Measurements from ENCODE around the gene DLGAP1. TPM values are rescaled to one million over a fixed set of nuclear protein-coding genes. Genes with fewer than 3 reads are reported as not detected.
"Not testable (repeated sequence)": the region's sequence is repeated elsewhere in the genome, so short reads cannot be mapped to it uniquely, and the experiment has no call there.

Gene DLGAP1
- total RNA-seq, 1 donor from 2014 or later = 0.28 TPM

DNA sequence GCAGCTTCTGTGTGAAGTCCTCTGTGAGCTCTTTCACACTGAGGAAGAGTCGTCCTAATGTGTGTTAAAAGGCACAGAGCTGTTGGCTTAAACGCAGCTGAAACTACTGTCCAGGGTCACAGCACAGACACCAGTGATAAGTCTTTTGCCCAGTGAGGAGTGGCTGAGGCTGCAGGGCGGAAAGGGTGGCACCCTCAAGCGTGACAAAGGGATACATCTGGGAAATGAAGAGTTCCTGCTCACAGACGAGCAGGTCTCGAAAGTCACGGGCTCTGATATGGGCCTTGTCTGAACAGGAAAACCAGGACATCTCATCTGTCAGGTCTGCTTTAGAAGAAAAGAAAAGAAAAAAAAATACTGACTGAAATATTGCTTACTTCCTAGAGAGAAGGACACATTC is 968.6 kb downstream of the DLGAP1 start:
- no peak for ATAC-seq

DNA sequence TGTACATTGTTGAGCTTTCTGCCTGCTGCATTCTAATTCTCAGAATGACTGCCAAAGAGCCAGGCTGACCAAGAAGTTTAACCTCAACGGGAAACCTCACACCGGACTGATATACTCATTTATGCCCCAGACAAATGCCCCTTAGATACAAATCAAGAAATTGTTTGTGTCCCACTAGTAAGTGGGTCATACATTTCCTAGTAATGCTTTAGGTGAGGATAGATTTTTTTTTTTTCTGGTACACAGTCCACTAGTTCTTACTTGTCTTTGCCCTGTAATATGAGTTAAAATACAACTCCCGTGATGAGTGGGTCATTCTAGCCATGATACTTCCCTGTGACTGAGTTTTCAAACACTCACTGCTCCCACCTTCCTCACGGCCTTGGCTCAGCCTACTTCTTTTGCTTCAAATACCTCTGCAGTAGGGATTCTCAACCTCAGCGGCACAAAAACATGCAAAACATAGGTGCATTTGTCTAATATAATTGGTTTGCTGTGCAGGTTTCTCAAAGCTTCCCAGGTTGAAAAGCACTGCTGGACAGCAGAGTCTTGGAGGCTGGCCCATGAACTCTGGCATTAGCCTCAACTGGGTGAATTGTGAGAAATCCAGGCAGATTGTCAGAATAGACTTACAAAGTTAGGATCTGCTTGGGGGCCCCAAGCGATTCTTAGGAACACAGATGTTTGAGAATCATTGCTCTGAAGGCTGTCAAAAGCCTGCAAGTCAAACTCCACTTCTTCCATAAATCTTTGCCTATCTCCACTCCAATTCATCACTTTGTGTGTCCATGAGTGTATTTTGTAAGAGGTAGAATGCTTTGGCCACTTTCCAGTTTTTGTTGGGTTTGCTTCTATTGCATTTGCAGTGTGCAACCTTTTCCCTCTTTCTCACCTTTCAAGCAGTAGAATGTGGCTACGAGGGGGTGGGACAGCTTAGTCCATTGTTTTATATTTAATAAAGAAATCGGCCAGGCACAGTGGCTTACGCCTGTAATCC is 969.7 kb downstream of the DLGAP1 start:
- ATAC-seq = no peak

DNA sequence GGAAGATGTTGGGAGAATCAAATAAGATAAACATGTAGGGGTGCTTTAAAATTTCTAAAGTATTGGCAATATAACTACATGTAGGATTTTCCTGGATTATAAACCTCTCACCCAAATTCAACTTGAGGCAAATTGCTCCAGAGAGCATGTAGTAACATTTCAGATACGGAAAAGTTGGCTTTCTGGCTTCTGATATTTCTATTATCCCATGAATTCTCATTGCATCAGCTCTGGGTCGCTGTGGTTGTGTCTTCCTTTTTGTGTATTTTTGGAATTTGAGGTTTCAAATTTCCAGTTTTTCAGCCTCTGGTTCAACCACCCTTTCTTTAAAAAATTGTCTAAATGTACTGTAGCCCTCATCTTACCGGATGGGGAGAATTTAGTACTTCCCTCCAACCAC is 972.8 kb downstream of the DLGAP1 start:
- ATAC-seq = no peak

DNA sequence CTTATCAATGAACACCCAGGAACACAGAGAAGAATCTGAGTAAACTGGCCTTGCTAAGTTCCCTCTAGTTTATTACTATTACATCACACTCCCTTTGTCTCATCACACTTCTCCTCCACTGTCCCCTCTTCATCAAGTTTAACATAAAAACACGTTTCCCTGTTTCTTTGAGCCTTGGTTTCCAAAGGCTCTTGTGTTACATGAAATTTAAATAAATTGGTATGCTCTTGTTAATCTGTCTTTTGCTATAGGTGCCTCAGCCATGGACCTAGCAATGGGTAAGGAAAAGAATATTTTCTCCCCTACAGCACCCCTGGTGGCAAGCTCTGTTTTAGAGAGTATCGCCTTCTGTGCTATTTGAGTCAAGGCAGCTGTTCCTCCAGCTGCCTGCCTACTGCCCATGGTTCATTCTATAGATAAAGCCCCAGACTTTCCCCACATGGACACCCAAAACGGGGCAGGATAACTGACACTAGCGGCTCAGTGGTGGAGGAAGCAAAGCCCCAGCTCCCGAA is 973.4 kb downstream of the DLGAP1 start:
- ATAC-seq = peak; percentile 54

DNA sequence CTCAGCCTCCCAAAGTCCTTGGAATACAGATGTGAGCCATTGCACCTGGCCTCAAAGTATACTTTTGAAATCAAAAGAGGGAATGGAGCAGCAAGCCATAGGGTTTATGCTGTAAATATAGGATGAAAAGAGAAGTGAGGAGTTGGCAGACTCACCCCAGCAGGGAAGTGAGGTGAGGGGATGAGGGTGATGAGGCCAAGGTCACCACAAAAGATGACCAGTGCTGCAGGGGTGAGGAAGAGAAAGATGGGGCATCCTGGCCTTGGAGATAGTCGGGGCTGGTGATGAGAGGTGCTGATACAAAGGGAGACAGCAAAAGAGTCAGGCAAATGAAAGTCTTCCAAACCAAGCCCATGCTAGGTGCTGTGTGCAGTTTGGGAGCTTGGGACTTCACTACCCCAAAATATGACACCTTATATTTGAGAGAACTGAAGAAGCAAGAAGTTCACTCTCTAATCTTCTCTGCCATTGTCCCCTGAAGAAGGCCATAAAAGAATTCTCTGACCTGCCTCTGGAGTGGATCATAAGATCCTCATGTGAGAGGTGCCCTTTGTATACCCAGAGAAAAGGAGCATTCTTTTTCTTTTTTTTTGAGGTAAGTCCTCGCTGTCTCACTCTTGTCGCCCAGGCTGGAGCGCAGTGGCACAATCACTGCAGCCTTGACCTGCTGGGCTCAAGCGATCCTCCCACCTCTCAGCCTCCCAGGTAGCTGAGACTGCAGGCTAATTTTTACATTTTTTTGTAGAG is 974.1 kb downstream of the DLGAP1 start:
- no peak for ATAC-seq

DNA sequence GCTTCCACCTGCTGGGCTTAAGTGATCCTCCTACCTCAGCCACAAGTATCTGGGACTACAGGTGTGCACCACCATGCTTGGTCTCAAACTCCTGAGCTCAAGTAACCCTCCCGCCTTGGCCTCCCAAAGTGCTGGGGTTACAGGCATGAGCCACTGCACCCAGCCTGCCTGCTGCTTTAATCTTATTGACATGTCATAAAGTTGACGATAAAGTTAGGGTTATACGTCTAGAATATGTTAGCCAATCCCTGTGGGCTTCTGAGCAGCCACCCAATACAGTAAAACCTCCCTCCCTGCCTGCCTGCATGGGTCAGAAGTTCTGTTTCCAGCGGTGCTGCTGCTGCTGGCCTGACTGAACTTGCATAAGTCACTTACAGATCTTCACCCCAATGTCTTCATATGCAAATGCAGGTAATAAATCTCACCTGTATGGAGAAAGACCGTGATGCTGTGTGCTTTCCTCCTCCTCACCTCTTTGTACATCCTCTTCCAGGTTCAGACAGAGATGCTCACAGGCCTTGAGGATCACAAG is 975.1 kb downstream of the DLGAP1 start:
- no peak for ATAC-seq

DNA sequence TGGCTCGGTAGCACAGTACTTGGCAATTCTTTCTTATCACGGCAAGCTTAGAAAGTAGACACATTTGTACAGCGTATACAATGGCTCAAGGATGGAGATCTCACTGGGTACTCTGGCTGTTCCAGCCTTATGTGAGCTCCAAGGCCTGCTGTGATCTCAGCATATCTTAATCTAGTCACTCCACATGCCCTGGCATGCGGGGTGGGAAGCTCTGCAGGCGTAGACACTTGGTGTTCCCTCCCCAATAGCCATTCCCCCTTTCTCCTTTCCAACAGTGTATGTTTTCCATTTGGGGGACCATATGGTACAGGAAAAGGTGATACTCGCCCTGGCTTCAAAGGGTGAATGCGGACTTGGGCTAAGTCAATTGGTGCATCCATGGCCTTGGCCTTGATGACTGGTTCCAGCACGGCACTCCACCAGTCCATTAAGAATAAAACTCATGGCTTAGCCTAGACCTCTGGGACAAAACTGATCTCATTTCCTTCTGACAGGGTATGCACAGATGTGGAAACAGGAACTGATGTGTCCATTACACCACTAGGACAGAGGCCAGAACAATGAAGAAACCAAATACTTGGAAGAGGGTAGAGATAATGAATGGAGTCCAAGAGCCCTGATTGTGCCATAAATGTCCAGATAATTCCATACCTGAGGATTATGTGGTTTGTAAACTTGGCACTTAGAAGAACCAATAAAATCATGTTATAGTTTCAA is 976.7 kb downstream of the DLGAP1 start:
- ATAC-seq = peak; percentile 33

DNA sequence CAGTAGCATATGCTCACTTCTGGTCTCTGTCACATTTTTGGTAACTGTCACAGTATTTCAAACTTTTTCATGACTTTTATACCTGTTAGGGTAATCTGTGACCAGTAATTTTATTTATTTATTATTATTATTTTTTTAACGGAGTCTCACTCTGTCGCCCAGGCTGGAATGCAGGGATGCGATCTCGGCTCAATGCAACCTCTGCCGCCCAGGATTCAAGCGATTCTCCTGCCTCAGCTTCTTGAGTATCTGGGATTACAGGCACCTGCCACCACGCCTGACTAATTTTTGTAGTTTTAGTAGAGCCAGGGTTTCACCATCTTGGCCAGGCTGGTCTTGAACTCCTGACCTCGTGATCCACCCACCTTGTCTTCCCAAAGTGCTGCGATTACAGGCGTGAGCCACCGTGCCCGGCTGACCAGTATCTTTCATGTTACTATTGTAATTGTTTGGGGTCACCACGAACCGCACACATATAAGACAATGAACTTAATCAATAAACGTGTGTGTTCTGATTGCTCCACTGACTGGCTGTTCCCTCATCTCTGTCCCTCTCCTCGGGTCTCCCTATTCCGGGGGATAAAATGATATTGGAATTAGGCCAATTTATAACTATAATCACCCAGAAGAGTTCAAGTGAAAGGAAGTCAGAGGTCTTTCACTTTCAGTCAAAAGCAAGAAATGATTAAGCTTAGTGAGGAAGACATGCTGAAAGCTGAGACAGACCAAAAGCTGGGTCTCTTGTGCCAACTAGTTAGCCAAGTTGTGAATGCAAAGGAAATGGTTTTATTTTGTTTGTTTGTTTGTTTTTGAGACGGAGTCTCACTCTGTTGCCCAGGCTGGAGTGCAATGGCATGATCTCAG is 982.2 kb downstream of the DLGAP1 start:
- no peak for ATAC-seq

DNA sequence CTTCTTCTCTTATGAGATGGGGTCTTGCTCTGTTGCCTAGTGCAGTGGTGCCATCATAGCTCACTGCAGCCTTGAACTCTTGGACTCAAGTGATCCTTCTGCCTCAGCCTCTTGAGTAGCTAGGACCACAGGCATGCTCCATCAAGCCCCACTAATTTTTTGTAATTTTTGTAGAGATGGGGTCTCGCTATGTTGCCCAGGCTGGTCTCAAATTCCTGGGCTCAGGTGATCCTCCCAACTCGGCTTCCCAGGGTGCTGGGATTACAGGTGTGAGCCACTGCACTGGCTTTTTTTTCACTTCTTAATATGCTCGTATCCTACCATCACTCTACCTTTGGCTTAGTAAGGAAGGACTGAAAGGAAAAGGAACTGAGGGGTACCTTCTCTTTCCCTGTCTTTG is 983.0 kb downstream of the DLGAP1 start:
- not testable (repeated sequence) for ATAC-seq

DNA sequence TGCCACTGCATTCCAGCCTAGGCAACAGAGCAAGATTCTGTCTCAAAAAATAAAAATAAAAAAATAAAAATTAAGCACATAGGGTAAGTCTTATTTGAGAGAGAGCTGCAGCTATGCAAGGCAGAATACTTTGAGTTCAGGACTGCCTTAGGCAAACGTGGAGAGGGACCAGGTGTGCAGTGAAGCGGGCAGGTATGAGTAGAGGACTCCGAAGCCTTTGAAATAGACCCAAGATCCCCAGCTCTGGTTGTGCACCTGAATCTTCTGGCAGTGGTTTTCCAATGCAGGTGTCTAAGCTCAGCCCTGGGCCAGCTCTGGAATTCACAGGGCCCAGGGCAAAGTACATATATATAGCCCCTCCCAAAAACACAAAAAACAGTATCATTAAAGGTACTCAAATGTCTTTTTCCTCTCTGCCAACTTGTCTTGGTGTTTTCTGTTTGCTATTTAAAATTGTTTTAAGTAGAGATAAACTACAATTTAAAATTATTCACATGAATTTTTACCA is 983.9 kb downstream of the DLGAP1 start:
- ATAC-seq = no peak

DNA sequence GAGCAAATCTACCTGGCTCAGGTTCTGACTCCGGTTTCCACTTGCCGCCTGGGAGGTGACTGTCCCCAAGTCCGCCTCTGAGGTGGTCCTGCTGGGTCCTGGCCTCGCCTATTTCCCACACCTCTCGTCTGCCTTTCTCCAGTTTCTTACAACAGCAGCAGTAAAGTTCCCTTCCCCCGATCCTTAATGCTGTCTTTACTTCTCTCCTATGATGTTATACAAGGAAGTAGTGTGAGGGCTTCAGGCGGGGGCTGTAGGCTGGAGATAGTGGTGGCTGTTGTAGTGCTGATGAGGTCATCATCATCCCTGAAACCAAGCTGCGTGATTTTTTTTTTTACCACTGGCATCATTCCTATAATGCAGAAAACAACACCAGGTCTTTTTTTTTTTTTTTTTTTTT is 986.3 kb downstream of the DLGAP1 start:
- ATAC-seq = no peak

DNA sequence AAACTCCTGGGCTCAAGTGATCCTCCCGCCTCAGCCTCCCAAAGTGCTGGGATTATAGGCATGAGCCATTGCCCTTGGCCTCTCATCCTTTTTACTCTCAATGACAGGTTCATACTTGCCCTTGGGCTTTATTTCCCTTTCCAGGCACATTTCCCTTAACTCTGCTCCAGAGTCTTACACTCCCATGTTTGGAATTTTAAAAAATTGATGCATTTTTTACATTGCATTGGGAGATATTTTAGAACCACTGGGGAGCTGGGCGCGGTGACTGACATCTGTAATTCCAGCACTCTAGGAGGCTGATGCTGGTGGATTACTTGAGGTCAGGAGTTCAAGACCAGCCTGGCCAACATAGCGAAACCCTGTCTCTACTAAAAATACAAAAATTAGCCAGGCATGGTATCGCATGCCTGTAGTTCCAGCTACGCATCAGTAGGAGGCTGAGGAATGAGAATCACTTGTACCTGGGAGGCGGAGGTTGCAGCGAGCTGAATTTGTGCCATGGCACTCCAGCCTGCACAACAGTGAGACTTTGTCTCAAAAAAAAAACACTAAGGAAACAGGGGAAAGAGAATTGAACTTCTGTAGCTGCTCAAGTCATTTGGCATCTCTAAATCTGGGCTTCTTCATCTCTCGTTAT is 986.9 kb downstream of the DLGAP1 start:
- no peak for ATAC-seq

DNA sequence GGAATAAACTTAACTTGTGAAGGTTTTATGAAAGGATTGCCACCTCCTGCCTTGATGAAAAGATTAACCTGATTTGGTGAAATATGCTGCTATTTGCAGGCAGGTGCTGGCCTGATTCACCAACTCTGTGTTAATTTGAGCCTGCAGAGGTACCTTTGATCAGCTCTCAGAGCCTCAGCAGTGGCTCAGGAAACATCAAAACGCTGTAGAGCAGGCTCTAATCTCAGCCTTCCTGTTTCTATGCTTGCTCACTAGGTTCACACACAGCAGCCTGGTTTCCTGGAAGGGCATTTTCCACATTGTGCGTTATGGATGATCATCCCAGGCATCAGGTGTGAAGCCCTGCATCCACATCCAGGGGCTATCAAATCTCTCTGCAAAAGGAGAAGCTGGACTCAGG is 988.2 kb downstream of the DLGAP1 start:
- peak; percentile 63 for ATAC-seq

DNA sequence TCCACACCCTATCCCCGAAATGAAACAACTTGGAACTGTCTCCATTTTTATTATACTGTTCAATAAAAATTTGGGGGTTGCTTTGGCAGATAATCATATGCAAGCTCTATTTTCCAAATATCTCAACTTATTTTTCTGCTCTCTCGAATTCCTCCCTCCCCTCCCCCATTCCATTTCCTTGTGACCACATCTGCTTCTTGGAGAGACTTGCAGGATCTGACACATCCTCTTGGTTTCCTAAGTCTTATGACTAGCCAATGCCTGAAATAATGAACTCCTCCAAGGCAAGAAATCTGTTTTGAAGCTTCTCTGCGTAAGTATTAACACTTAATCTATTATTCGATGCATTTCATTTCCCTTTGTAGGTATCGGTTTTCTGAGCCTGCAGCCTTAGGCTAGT is 989.1 kb downstream of the DLGAP1 start:
- peak; percentile 50 for ATAC-seq

DNA sequence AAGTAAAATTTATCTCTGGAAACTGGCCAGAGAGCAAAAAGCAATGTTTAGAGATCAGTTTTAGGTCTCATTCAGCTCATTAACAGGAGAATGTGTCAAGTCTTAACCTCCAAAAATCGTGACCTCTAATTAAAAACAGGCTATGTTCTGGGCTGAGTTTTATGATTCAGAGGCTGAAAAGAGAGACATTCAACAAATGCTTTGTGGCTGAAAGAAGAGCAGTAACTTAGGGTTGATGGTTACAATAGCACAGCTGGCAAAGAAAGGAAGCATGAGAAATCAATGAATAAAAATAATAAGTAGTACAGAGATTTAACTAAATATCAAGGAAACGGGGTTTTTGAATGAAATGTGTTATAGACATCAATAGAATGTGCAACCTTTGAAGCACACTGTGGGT is 992.1 kb downstream of the DLGAP1 start:
- no peak for ATAC-seq

DNA sequence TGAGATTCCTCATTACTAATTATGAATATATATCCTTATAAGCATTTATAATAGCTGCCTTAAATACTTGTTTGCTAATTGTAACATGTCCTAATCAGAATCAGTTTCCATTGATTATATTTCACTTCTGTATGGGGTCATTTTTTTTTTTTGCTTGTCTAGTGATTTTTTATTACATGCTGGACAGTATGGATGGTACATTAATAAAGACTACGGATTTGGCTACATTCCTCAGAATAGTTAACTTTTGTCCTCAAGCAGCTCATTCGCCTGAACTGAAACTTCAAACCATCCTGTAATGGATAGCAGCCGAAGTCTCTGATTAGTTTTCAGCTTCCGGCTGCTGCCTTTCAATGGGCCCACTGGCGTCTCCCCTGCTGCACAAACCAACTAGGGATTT is 993.4 kb downstream of the DLGAP1 start:
- no peak for ATAC-seq

DNA sequence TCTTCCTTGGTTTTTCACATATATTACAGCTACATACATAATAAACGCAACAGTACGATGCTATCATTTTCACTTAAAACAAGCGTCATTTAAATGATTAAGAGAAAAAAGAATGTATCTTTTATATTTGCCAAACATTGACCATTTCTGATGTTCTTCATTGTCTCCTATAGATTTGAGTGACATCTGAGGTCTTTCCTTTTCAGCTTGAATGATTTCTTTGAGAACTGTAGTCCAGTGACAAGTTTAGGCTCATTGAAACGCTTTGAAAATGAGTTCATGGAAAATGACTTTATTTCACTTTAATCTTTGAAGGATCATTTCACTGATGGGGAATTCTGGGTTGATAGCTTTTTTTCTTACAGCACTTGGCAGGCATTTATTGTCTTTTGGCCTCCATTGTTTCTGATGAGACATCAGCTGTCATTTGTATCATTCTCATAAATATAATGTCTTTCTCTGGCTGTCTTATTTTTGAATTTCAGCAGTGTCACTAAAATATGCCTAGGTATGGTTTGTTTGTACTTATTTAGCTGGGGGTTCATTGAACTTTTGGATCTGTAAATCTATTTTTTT is 994.2 kb downstream of the DLGAP1 start:
- ATAC-seq = no peak

DNA sequence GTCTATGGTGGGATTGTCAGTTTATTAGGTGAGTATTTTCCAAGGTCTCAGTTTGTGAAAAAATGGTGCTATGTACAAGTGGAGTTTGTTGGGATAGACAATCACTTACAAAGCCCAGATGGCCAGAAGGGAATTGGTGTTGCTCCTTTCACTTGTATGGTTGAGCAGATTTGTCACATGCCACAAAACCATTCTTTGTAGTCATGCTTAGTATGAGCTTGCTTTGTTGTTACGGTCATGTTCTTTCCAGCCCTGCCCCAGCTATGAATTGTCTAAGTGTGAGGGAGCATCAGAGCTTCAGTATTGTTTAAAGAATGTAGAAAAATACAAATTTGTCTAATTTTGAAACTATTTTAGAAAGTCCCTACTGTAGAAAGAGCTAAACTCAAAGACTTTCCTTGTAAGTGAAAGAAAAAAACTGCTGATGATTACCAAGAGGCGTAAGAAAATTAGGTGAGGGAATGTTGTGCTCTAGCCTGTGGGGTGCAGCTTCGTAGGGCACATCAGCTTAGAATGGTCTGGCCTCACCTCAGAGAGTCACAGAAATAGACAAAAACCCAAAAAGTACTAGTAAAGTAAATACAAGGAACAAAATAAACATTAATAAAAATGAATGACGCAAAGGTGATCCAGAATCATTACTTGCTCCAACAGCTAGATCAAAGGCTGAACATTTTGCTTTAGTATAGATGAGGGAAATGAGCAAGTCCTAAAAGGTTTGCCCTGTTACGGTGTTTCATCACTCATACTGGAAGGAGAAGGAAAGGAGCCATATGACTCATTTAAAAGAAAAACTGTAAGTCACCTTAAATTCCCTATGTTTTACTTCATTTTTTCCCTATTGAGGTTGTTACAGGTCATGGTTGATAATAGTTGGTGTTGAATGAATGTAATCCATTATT is 995.9 kb downstream of the DLGAP1 start:
- peak; percentile 66 for ATAC-seq

DNA sequence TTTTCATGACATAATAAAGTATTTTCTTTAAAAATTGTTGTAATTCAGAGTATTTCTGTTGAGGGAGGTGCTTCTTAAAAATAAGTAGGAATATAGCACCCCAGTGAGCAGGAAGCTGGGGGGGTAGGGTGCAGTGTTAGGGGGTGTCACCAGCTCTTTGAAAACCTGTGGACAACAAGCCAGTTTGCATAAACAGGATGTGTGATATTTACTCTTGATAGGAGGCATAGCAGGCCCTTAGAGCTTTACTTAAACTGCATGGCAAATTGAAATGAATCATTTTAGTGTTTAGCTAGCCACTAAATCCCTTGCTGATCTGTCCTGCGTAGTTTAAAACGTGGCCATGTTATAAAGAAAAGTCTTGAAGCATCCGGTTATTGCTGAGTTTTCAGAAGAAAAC is 996.7 kb downstream of the DLGAP1 start:
- no peak for ATAC-seq
